Nephron (organoid): ENCODE data around the gene PLD5.
"Not testable (repeated sequence)": the region's sequence is repeated elsewhere in the genome, so short reads cannot be mapped to it uniquely, and the experiment has no call there.

Source experiments
- H3K27ac Mint-ChIP-seq, 3 experiments: 2 replicates each; pipeline ENCODE4 v1.8.0; 2020; ENCODE audit warnings: mixed read lengths in 3 of 3, mild to moderate bottlenecking in 2 of 3, moderate library complexity in 1 of 3
- H3K27me3 Mint-ChIP-seq: 2 replicates; pipeline ENCODE4 v1.8.0; 2021; ENCODE audit warnings: low read depth, mild to moderate bottlenecking, moderate library complexity, mixed read lengths
- H3K36me3 Mint-ChIP-seq: 2 replicates; pipeline ENCODE4 v1.8.0; 2020; ENCODE audit warnings: low read depth, mixed read lengths
- H3K4me1 Mint-ChIP-seq: 2 replicates; pipeline ENCODE4 v1.8.0; 2020; ENCODE audit warnings: mixed read lengths
- H3K4me3 Mint-ChIP-seq, 3 experiments: 2 replicates each; pipeline ENCODE4 v1.8.0; 2020; ENCODE audit warnings: mild to moderate bottlenecking in 3 of 3, mixed read lengths in 3 of 3, moderate library complexity in 2 of 3
- H3K9me3 Mint-ChIP-seq: 2 replicates; pipeline ENCODE4 v1.8.0; 2020; ENCODE audit warnings: mixed read lengths
- CTCF ChIP-seq, 3 experiments: fragments of 200-600 bp; sonication (generic); IDR thresholded peaks; one replicate each; pipeline ENCODE4 v1.5.0; 2021; ENCODE audit warnings: antibody characterized with exemption in 3 of 3; ENCODE audit not compliant: unreplicated experiment in 3 of 3

PLD5 gene

GRCh38 chr1:242228991-242229390, 295.5 kb downstream of the PLD5 start:
- H3K36me3 Mint-ChIP-seq = no peaks in the 10 kb centered on the region
- H3K4me1 Mint-ChIP-seq = no peaks in the 10 kb centered on the region
- H3K4me3 Mint-ChIP-seq = no peak overlapping the region
- TF ChIP-seq CTCF (IDR thresholded peaks at IDR 0.05; ENCODE audit: unreplicated experiment in 3 of 3) = no peak
- no peak overlapping the region for H3K27ac Mint-ChIP-seq
- no peaks in the 10 kb centered on the region for H3K9me3 Mint-ChIP-seq
- H3K27me3 Mint-ChIP-seq = peaks cover under 1% of the 10 kb centered on the region

GRCh38 chr1:242225767-242226573, 298.5 kb downstream of the PLD5 start:
- Mint-ChIP-seq H3K36me3 (no peaks in the 10 kb centered on the region), H3K9me3 (no peaks in the 10 kb centered on the region), H3K4me3 (no peak overlapping the region), H3K27ac (no peak overlapping the region), H3K27me3 (no peaks in the 10 kb centered on the region), H3K4me1 (no peaks in the 10 kb centered on the region)
- no peak for TF ChIP-seq CTCF (IDR thresholded peaks at IDR 0.05; ENCODE audit: unreplicated experiment in 3 of 3)

GRCh38 chr1:242224878-242225766, 299.4 kb downstream of the PLD5 start:
- not testable (repeated sequence) for H3K4me1 Mint-ChIP-seq, H3K27me3 Mint-ChIP-seq

GRCh38 chr1:242224461-242224860, 300.0 kb downstream of the PLD5 start:
- TF ChIP-seq CTCF (IDR thresholded peaks at IDR 0.05; ENCODE audit: unreplicated experiment in 3 of 3) = no peak
- H3K4me3 Mint-ChIP-seq = no peak overlapping the region
- H3K9me3 Mint-ChIP-seq = no peaks in the 10 kb centered on the region
- no peaks in the 10 kb centered on the region for H3K27me3 Mint-ChIP-seq
- no peak overlapping the region for H3K27ac Mint-ChIP-seq
- no peaks in the 10 kb centered on the region for H3K36me3 Mint-ChIP-seq
- no peaks in the 10 kb centered on the region for H3K4me1 Mint-ChIP-seq

More at GRCh38 chr1:242224878-242225766, 299.4 kb downstream of the PLD5 start:
- H3K9me3 Mint-ChIP-seq, H3K4me3 Mint-ChIP-seq, H3K36me3 Mint-ChIP-seq, H3K27ac Mint-ChIP-seq: not testable (repeated sequence)

- no peaks in the 10 kb centered on the region for H3K27me3 Mint-ChIP-seq
- H3K36me3 Mint-ChIP-seq = peaks cover 4% of the 10 kb centered on the region
- H3K4me1 Mint-ChIP-seq = no peaks in the 10 kb centered on the region
- TF ChIP-seq CTCF (IDR thresholded peaks at IDR 0.05; ENCODE audit: unreplicated experiment in 3 of 3) = no peak
- H3K9me3 Mint-ChIP-seq = peaks cover 24% of the 10 kb centered on the region
- no peak overlapping the region for H3K27ac Mint-ChIP-seq
- no peak overlapping the region for H3K4me3 Mint-ChIP-seq
Measured at GRCh38 chr1:242219905-242220304, 304.6 kb downstream of the PLD5 start.

GRCh38 chr1:242219298-242219901, 305.1 kb downstream of the PLD5 start:
- Mint-ChIP-seq H3K9me3 (peaks cover 24% of the 10 kb centered on the region), H3K4me1 (no peaks in the 10 kb centered on the region), H3K4me3 (no peak overlapping the region), H3K27ac (no peak overlapping the region), H3K27me3 (no peaks in the 10 kb centered on the region), H3K36me3 (peaks cover 4% of the 10 kb centered on the region)
- TF ChIP-seq CTCF (IDR thresholded peaks at IDR 0.05; ENCODE audit: unreplicated experiment in 3 of 3) = no peak
